Upper lobe of left lung (tissue), 4 donors: ENCODE results near the gene NEURL1B.

Experiments used
- POLR2A ChIP-seq, 4 donors: fragments of 450-650 bp; IDR thresholded peaks; one replicate each; pipeline ENCODE4 v1.5.1; 2016 to 2017; ENCODE audit warnings: antibody characterized with exemption in 4 of 4, mild to moderate bottlenecking in 2 of 4
- TF ChIP-seq, protein P1 (sequence below), 6 experiments: fragments of 450-650 bp in 4 of 6; fragments of 200-600 bp in 2 of 6; sonication (generic) in 2 of 6; IDR thresholded peaks; one replicate each; pipeline ENCODE4 v1.5.1; 2016 to 2019; ENCODE audit warnings: antibody characterized with exemption in 6 of 6

DNA sequence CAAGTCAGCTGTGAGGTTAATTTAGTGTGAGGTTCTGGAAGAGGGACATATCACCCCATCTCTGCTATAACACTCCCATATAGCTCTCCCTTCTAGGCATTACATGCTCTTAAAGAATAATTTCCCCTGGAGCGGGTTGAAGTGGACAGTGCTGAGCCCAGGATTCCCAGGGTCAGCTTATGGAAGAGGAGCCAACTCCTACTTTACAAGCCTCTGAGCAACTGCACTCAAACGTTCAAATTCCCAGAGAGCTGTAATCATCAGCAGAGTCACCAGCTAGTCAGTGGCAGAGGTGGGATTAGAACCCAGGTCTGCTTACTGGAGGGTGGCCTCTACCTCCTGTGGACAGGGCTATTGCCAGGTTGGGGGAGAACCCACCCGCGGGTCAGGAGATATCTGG, 1.4 kb downstream of the NEURL1B start:
- TF ChIP-seq, protein P1, sequence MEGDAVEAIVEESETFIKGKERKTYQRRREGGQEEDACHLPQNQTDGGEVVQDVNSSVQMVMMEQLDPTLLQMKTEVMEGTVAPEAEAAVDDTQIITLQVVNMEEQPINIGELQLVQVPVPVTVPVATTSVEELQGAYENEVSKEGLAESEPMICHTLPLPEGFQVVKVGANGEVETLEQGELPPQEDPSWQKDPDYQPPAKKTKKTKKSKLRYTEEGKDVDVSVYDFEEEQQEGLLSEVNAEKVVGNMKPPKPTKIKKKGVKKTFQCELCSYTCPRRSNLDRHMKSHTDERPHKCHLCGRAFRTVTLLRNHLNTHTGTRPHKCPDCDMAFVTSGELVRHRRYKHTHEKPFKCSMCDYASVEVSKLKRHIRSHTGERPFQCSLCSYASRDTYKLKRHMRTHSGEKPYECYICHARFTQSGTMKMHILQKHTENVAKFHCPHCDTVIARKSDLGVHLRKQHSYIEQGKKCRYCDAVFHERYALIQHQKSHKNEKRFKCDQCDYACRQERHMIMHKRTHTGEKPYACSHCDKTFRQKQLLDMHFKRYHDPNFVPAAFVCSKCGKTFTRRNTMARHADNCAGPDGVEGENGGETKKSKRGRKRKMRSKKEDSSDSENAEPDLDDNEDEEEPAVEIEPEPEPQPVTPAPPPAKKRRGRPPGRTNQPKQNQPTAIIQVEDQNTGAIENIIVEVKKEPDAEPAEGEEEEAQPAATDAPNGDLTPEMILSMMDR (IDR thresholded peaks at IDR 0.05): no peak
- TF ChIP-seq POLR2A (IDR thresholded peaks at IDR 0.05): no peak
